Activated T-cell treated with anti-CD3 and anti-CD28 coated beads for 4 hours (primary cell): ENCODE results near the gene FAM174C.

Experiments used
- DNase-seq: peaks from one replicate; pipeline ENCODE4 v3.0.0-alpha.2; 2020

Gene FAM174C

DNA sequence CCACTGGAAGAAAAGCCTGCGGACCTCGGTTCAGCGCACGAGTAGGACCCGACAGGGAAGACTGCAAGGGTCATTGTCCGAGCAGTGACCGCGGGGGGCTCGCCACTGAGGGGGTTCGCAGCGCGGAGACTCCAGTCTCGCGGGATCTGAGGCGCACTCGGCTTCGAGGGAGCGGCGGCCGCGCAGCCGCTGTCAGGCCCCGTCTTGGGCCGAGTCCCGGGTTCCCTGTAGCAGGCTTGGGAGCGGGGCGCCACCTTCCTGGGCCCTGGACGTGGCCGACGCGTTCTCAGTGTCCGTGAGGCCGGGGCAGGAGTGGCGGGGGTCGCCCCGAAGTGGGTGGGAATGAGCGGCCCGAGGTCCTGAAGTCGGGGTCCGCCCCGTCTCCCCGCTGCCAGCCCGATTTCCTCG is 474 bp upstream of the FAM174C start:
- no peak for DNase-seq

DNA sequence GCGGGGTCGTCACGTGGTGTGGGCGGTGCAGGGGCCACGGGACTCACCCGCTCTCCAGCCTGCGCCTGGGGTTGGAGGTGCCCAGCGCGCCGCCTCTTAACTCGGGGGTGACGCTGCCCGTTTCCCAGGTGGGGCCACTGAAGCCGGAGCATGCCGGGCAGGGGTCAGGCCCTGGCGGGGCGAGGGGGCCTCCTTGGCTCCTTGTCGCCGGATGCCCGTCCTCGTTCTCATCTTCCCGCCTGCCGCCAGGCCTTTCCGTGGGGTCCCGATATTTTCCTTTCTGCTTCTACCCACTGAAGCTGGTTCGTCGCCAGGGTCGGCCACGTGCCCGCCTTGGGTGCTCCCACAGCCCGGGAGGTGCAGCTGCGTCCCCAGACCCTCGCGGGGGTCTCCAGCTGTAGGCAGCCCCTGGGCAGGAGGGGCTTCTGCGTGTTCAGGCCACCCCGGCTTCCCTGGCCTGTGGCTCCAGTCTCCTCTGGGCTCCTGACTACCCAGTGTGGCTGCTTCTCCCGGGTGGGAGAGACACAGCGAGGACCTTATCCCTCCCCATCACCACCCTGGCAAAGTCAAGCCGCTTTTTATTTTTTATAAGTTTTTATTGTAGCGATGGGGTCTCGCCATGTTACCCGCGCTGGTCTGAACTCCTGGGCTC is 772 bp downstream of the FAM174C start:
- DNase-seq, result no peak

DNA sequence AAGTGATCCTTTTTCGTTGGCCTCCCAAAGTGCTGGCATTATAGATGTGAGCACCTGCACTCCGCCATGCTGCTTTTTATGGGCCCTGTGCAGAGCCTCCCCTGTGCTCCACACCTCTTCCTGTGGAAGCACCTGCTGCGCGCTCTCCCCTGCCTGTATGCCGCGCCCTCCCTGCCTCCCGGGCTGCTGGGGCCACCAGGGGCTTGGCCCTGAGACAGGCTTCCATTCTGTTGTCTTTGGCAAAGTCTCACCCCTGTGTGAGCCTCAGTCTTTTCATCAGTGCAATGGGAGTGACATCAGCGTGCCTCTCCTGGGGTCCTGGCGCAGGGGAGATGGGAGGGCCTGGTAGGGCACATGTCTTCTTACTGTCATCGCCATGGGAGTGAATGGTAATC is 1.3 kb downstream of the FAM174C start:
- no peak for DNase-seq

DNA sequence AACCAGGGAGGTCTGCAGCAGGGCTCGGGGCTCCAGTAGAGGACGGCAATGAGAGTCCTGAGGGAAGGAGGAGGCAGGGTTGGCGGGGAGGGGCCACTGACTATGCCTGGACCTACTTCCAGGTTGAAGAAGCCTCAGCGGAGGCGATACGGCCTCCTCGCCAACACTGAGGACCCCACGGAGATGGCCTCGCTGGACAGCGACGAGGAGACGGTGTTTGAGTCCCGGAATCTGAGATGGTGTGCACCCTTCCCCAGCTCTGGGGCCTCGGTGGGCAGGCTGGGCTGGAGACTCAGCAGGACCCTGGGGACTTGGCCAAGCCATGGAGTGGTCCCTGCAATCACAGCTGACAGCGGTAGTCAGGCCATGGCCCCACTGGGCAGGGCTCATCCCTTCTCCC is 1.7 kb downstream of the FAM174C start:
- DNase-seq, result no peak

DNA sequence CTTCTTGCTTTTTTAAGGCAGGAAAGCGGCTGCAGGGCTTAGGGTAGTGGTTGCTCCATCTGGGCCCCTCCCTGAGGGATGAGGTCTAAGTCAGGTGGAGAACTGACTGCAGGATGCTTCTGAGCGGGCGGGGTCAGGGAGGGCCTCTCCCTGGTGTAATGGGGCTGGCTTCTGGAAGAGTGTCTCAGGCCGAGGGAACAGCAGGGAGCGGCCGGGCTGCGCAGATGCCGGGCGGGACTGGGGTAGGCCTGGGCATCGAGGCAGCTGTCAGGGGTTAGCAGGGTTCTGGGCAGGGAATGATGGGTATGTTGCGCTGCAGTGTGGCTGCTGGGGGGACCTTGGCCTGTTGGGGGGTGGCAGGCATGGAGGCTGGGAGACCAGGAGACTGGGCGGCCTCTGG is 2.7 kb downstream of the FAM174C start:
- no peak for DNase-seq

DNA sequence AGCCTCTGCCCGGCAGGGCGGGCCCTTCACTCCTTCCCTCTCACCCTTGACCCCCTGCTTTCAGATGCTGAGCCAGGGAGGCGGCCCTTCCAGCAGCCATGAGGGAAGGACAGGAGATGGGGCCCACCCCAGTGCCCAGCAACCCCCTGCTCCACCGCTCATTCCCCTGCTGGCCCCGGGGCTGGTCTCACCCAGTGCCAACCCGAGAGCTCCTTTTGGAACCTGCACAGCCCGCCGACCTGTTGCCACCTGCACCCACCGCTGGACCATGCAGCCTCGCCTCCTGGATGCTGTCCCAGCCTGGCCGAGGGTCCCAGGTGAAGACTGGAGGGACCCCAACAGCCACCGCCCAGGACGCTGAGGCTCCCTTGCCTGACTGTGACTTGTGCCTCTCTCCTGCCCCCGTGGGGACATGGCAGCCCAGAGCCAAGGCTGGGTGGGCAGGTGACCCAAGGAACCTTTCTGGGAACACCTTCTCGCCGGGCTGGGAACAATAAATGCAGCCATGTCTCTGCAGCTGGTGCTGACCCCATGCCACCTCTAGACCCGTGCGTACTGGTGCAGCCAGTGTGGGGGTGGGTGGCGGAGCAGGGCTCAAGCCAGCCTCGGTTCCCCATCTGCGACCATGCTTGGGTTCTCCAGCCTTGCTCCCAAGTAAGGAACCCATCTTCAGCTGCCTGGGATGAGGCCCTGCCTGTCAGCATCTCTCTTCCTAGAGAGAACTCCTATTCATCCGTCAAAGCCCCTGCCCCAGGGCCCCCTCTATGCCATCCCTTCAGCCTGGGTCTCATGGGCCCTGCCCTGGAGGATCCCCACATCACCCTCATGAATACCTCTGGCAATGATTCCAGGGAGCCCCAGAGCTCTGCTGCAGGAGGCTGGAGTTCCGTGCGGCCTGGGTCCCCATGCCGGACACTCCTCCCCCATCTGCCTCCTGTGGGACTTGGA is 3.7 kb downstream of the FAM174C start:
- no peak for DNase-seq

DNA sequence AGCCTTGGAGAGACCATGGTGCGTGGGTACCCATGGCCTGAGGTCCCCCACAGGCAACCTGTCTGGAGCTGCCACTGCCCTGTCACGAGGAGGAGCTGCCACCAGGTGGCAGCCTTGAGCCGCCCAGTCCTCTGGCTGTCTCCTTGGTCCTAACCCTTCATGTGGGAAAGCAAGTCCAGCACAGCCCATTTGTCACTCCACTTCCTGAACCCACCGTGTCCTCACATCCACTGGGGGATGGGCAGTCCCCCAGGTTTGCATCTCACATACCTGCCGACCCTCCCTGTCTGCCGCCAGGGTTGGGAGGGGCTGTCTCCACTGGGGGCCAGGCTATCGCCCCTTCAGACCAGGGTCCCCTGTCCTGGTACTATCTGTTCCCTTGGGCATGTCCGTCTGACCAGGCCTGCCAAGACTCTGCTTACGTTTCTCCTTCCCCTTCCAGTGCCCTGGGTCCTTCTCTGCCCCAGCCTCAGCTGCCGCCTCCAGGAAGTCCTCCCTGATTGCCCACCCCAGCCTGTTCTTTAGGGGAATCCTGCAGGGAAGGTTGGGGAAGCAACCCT is 4.5 kb downstream of the FAM174C start:
- DNase-seq, result peak; percentile 57

DNA sequence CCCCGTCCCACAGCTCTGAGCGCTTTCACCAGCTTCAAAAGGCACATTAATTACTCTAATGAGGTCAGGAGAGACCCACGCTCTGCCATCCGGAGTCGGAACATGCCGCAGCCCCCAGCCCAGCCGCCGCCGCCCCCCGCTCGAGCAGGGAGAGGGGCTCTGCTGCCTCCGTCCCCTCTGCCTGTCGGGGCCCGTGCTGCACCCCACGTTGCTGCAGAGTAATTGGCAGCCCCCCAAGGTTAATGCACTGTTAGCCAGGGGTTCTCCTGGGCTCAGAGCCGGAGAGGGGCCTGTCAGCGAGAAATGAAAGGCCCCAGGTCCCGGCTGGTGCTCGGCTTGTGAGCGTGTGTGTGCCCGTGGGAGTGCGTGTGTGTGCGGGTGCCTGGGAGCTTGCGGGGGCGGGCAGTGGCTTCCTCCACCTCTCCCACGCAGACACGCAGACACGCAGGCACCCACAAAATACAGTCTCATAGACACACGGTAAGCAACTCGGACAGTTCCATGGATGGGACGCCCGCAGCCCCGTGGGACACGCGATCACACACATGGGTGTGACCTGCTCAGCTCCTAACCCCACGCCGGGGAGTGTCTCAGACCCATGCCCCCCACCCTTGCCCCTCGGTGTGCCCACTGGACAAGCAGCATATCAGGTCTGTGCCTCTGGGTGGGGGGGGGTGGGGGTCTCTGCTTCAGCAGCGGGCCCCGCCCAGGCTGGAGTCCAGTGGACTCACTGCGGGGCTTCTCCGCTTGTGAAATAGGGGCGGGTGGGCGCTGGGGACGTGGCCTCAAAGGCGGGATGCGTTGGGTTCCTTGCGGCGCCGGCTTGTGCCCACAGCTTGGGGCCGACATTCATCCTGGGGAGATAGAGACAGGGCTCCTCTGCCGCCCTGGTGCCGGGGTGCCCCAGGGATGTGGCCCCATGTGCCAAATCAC is 5.6 kb downstream of the FAM174C start:
- no peak for DNase-seq

DNA sequence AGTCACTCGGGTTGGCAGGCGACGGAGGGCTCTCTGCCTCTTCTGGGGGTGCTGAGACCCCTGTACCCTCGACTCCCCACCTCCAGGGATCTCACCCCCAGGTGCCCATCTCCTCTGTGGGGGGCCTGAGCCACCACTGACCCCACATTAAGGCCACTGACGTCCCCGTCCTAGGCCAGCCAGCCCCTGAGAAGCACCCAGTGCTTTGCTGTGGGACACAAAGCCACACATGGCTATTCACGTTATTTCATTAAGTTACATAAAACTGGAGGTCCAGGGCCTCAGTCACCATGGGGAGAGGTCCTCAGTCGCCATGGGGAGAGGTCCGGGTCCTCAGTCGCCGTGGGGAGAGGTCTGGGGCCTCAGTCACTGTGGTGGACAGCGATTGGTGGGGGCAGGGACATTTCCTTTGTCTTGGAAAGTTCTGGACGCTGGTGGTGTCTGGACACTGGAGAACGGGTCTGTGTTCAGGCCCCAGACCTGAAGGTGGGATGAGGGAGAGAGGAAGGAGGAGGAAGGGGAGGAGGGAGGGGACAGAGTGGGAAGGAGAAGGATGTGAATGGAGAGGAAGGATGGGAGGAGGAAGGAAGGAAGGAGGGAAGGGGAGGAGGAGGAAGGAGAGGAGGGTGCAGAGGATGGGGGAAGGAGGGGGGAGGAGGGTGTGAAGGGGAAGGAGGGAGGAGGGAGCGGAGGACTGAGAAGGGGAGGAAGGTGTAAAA is 6.4 kb downstream of the FAM174C start:
- DNase-seq, result no peak

DNA sequence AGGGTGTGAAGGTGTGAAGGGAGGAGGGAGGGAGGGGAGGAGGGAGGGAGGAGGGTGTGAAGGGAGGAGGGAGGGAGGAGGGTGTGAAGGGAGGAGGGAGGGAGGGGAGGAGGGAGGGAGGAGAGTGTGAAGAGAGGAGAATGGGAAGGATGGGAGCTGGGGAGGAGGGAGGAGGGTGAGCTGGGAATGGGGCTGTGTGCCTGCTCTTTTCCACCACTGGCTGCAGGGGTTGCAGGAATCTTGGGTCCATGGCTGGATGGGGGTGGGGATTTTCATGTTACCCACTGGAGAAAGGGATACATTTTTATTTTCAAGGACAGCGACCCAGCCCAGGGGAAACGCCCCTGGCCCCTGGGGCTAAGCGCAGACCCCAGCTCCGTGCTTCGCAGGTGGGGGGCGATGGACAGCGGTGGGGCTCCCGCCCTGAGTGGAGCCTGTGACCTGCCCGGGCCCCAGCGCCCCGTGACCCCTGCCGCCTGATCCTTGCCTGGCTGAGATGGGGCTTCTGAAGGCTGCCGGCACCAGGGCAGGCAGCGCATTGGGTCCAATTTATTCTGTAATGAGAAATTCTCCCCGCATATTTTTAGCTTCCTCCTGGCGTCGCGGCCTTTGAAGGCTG is 7.4 kb downstream of the FAM174C start:
- DNase-seq, result no peak

DNA sequence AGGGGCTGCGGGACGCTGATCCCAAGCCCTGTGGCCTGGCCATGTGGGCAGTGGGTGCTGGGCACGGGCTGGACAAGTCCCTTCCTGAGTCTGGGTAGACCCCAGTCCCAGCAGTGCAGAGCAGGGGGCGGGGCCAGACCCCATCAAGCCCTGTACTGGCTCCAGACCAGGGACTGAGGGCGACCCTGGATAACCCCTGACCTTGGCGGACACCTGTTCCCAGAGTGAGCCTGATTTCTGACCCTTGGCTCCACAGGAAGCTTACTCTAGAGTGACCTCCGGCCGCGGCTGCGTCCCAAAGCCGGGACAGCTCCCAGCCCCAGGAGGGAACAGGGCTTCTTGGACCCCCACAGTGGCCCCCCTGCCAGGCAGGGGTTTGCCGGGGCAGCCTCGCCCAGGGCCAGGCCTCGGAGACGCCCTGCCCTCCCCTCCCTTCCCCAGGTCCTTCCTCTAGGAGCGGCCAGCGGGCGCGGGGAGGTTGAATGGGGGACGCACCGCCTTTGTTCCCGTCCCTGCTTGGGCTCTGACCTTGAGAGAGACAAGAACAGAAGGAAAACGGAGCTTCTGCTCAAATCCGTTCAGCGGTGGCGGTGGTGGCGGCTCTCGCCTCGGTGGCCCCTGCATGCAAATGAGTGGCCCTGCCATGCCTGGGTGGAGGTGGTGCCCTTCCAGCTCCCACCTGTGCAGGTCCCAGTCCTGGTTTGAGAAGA is 8.0 kb downstream of the FAM174C start:
- DNase-seq, result no peak

DNA sequence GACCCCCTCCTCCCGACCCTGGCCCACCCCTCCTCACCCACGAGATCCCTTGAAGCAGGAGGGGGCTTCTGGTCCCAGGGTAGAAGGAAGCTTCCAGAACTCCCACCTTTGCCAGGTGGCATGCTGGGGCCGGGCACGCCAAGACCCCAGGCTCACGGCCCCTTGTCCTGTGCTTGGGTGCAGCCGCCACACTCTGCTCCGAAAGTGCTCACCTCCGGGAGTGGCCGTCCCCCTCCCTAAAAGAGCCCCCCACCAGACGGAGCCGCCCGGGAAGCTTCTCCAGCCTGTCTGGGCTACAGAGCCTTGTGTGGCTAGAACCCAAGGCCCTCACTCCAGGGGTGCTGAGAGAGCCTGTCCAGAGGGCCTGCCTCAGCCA is 8.6 kb downstream of the FAM174C start:
- no peak for DNase-seq

DNA sequence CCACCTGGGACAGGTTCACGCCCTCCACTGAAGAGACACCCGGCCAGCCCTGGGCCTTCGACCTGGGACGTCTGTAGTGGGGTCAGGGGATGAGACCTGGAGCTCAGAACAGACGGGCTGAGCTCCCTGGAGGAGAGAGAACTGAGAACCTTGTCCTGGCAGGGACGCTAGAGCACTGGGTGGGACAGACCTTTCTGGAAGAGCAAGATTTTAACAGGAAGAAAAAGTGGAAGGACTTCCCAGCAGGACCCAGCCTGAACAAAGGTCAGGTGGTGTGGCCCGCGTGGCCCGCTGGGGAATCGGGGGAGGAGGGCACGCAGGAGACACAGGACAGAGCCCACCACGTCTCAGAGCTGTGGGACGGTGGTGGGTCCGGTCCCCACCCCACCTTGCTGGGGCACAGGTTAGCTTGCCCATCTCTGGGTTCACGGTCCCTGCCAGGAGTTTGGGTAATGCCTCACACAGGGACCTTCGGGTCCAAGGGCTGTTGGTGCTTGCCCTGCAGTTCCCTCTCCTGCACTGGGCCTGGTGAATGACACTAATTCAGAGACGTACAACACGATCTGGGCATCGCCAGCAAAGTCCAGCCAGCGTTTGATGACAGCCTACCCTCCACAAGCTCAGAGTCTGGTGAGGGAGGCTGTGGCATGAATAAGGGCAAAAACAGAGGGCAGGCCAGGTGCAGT is 9.1 kb downstream of the FAM174C start:
- no peak for DNase-seq

DNA sequence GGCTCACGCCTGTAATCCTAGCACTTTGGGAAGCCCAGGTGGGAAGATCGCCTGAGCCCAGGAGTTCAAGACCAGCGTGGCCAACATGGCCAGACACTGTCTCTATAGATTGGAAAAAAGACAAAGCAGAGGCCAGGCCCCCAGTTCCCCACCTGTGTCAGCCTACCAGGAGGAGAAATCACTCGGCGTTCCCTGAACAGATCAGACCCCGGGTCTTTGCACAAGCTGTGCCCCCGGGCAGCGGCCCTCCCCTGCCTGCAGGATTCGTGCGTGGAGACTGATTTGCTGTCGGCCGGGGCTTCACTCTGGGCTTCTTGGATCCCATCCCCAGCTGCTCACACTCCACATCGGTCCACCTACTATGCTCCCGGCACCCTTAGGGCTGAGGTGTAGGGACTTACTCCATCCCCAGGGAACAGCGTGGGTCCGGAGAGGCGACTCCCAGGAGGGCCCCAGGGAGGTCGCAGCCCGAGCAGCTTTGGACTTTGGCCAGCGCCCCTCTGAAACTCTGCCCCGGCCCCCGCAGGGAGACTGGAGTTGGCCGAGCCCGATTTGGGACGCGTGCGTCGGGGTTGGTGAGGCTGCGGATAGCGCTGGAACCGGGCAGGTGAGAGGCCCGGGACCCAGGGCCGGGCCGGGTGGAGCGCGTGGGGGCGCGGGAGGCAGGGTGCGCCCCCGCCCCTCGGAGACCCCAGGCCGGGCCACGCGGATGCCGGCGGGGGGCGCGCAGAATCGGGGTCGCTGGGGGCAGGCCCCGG is 9.8 kb downstream of the FAM174C start:
- DNase-seq, result no peak

DNA sequence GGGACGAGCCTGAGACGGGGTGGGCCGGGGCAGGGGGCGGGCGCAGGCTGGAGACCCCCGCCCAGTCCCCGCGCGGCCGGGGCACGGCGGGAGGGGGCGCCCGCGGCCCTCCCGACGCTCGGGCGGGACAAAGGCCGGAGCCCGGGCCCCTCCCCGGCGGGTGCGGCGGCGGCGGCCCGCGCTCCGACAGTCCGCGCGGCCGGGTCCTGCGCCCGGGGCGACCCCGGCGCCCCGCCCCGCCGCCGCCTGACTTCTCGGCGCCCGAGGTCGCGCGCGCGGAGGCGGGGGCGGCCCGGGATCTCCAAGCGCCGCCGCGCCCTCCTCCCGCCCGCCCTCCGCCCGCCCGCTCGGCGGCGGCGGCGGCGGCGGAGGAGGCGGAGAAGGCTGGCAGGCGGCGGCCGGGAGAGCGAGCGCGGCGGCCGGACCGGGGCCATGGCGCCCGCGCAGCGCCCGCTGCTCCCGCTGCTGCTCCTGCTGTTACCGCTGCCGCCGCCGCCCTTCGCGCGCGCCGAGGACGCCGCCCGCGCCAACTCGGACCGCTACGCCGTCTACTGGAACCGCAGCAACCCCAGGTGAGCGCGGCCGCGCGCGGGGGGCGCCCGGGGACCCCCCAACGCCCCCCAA is 10.5 kb downstream of the FAM174C start, which contains the start of gene EFNA2:
Gene EFNA2, plus strand, starts transcription at position 137 of the 624 bp plus-strand sequence. Its CDS starts 296 bp downstream, at position 433.
- no peak for DNase-seq

DNA sequence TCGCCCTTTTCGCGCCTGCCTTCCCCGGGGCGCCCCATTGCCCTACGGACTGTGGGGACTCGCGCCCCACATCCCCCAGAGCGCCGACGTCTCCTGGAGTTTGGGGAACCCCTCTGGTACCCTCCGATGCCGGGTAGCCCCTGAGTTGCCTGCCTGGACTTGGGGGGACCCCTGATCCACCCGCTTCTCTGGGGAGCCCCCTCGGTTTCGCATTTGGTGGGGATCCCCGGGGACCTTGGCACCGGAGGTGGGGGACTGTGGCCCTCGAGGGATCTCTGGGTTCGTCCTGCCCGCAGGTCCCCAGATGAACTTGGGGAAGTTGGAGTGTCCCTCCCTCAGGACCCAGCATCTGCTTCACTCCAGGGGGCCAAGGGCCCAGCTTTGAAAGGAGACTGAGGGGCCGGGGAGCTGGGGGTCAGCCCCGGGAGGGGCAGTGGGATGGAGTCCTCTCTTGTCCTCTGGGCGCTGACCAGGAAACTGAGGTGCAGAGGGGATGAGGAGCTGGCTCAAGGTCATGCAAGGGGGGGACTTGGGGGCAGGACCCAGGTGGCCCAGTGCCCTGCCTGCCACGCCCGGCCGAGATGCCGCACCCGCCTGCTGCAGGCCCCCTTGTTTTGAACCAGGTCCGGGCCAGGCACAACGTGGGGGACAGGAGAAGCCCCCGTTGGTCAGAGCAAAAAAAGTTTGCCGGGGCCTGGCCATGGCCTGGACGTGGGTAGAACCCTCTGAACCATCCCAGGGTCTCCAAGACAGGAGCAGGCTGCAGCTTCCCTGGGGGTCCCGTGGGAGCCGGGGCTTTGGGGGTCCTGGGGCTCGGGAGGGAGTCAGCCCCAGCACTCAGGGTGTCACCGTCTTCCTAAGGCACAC is 11.4 kb downstream of the FAM174C start:
- no peak for DNase-seq

DNA sequence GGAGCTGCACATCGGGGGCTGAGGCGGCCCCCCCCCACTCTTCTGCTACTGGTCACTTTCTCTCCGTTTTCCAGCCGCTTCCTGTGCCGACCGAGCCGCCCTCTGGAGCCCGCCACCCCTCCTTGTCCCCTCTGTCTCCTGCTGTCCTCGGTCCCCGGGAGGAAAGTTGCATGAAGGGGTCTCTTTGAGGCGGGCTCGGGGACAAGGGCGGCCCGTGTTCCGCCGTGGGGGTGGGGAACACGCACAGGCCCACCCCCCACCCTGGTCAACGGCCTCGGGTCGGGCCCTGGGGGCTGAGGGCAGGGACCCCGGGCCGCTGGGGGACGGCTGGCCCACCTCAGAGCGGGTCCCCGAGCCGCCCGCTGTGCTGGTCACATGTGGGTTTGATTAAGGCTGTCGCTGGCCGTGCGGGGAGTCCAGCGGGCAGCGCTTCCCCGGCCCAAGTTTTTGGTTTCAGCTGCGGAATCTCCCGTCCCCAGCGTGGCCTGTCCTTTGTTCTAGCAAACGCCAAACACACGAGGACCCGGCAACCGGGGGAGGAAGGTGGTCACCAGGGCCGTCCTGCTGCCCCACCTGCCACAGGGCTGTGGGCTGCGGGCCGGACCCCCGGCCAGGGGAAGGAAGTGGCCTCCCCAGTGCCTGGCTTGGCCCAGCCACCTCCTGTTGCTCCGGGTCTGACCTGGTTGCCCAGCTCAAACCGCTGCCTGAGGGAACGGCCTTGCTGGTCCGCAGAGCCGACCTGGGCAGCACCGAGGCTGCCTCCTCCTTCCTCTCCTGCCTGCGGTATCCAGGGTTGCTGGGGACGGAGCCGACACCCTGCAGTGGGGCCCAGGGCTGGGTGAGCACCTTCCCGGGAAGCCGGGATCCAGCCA is 12.3 kb downstream of the FAM174C start:
- no peak for DNase-seq
